Omental fat pad (tissue), 4 donors: ENCODE results near the gene MACC1. TPM values are rescaled to one million over a fixed set of nuclear protein-coding genes. Genes with fewer than 3 reads are reported as not detected.
"Not testable (repeated sequence)": the region's sequence is repeated elsewhere in the genome, so short reads cannot be mapped to it uniquely, and the experiment has no call there.

Experiments used
- ATAC-seq: fragments of 150-250 bp; one replicate; pipeline ENCODE4 v1.9.1; 2016; ENCODE audit warnings: mild to moderate bottlenecking, moderate library complexity; ENCODE audit not compliant: low FRiP score
- DNase-seq: peaks from one replicate; pipeline ENCODE4 v3.0.0-alpha.2; 2019; ENCODE audit warnings: low spot score
- total RNA-seq, 4 donors: library from RNA; depleted of rRNA; stranded (reverse); fragments of >200 nt; gene quantifications; one replicate each; pipeline ENCODE4 v1.1.0, GENCODE V29; 2016
- TF ChIP-seq, protein P1 (sequence below), 3 donors: fragments of 450-650 bp; IDR thresholded peaks; one replicate each; pipeline ENCODE4 v1.5.1; 2016 to 2017; ENCODE audit warnings: antibody characterized with exemption in 3 of 3, mild to moderate bottlenecking in 3 of 3, moderate library complexity in 2 of 3

The MACC1 gene
- total RNA-seq, 4 donors from 2014 or later: 0.46 to 5.8 (median 3.2) TPM

- TF ChIP-seq, protein P1, sequence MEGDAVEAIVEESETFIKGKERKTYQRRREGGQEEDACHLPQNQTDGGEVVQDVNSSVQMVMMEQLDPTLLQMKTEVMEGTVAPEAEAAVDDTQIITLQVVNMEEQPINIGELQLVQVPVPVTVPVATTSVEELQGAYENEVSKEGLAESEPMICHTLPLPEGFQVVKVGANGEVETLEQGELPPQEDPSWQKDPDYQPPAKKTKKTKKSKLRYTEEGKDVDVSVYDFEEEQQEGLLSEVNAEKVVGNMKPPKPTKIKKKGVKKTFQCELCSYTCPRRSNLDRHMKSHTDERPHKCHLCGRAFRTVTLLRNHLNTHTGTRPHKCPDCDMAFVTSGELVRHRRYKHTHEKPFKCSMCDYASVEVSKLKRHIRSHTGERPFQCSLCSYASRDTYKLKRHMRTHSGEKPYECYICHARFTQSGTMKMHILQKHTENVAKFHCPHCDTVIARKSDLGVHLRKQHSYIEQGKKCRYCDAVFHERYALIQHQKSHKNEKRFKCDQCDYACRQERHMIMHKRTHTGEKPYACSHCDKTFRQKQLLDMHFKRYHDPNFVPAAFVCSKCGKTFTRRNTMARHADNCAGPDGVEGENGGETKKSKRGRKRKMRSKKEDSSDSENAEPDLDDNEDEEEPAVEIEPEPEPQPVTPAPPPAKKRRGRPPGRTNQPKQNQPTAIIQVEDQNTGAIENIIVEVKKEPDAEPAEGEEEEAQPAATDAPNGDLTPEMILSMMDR (IDR thresholded peaks at IDR 0.05): no peak
- ATAC-seq (no peak), DNase-seq (no peak)
Observed at GRCh38 chr7:20193242-20193777, 23.9 kb downstream of the MACC1 start.

DNA sequence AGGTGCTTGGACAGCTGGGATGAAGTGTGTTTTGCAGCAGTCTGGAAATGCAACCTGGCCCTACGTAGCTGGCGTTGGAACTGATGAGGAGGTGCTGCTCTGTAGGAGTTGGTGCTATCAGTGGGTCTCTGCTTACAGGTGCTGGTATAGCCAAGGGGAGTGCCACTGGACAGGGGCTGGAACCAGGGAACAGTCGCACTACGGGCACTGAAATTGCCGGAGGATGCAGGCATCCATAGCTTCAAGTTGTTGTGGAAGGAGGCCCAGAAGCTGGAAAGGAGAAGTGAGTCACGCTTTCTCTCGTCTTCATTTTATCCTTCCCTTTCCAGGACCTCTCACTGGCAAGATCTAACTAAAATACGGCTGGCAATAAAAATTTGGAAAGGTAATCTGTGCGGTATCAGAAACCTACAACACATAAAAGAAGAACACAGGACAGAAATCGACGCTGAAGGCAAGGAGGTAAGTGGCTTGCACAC lies 25.8 kb downstream of the MACC1 start:
- no peak for DNase-seq
- ATAC-seq: no peak
- TF ChIP-seq, protein P1 (IDR thresholded peaks at IDR 0.05): no peak

- TF ChIP-seq, protein P1 (IDR thresholded peaks at IDR 0.05): no peak
- DNase-seq (no peak), ATAC-seq (no peak)
Observed at GRCh38 chr7:20190560-20191390, 26.4 kb downstream of the MACC1 start.

DNA sequence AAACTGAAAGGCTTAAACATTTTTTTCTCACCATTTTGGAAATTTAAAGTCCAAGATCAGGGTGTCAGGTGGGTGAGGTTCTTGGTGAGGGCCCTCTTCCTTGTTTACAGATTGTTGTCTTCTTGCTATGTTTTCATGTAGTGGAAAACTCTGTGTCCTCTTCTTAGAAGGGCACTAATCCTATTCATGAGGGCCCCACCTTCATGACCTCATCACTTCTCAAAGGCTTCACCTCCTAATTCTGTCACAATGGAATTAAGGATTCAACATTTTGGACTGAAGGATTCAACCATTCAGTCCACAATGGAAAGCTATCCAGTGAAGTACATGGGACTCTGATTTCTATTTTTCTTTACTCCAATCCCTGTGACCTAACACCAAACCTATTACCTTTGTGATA lies 27.3 kb downstream of the MACC1 start:
- no peak for DNase-seq
- no peak for ATAC-seq
- TF ChIP-seq, protein P1 (IDR thresholded peaks at IDR 0.05): no peak

DNA sequence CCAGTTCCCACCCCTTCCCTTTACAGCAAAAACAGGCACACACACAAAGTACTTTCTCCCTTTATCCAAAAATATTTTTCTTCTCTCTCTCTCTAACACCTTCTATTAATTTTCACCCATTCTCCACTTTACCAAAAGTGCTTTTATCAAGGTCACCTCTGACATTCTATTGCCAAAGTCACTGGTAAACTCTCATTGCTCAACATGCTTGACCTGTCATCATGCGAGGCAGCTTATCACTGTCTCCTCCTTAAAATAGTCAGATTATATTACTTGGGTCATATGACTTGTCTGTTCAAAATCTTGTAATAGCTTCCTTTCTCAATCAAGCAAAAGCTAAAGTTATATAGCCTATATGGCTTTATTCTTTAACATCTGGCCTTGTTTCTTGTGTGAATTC lies 28.6 kb downstream of the MACC1 start:
- DNase-seq (no peak), ATAC-seq (no peak)
- TF ChIP-seq, protein P1 (IDR thresholded peaks at IDR 0.05): no peak

DNA sequence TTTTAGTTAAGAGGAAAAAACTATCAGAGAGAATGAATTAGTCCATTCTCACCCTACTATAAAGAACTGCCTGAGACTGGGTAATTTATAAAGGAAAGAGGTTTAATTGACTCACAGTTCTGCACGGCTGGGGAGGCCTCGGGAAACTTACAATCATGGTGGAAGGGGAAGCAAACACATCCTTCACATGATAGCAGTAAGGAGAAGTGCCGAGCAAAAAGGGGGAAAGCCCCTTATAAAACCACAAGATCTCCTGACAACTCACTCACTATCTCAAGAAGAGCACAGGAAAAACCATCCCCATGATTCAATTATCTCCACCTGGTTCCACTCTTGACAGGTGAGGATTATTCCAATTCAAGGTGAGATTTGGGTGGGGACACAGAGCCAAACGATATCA lies 29.3 kb downstream of the MACC1 start:
- not testable (repeated sequence) for DNase-seq, ATAC-seq

- TF ChIP-seq, protein P1 (IDR thresholded peaks at IDR 0.05): no peak
- ATAC-seq (no peak), DNase-seq (no peak)
Observed at GRCh38 chr7:20185988-20186387, 31.2 kb downstream of the MACC1 start.
